GM21528 (cell line): ENCODE results near the gene P4HB.
A peak's percentile ranks its signal among the peaks of the same experiment; 100 is the strongest.

Source experiments
- ATAC-seq: cut with Tn5 transposase; IDR thresholded peaks from one replicate; pipeline ENCODE4 v1.9.1; 2021; ENCODE audit warnings: mild to moderate bottlenecking, moderate library complexity; ENCODE audit not compliant: unreplicated experiment, low FRiP score

The P4HB gene

GRCh38 chr17:81833160-81833920, 27.0 kb downstream of the P4HB start, which contains the start of gene MCRIP1:
MCRIP1 (minus strand) TSS chr17:81833291; CDS start chr17:81824506, 8,785 bp downstream.
- ATAC-seq, result peak; percentile 59

GRCh38 chr17:81832608-81833159, 27.7 kb downstream of the P4HB start:
- ATAC-seq, result peak; percentile 59

GRCh38 chr17:81831957-81832607, 28.3 kb downstream of the P4HB start:
- ATAC-seq, result peak; percentile 19

- no peak for ATAC-seq
Observed at GRCh38 chr17:81831563-81831956, 28.8 kb downstream of the P4HB start.

- ATAC-seq, result no peak
Observed at GRCh38 chr17:81829858-81830257, 30.5 kb downstream of the P4HB start.

GRCh38 chr17:81828656-81829055, 31.7 kb downstream of the P4HB start:
- no peak for ATAC-seq

- no peak for ATAC-seq
Observed at GRCh38 chr17:81825841-81826466, 34.4 kb downstream of the P4HB start.

- ATAC-seq, result no peak
Observed at GRCh38 chr17:81824595-81824994, 35.7 kb downstream of the P4HB start.

GRCh38 chr17:81823820-81824550, 36.4 kb downstream of the P4HB start:
- ATAC-seq, result no peak

- ATAC-seq, result no peak
Observed at GRCh38 chr17:81822996-81823819, 37.1 kb downstream of the P4HB start.

GRCh38 chr17:81822312-81822637, 38.1 kb downstream of the P4HB start:
- no peak for ATAC-seq

GRCh38 chr17:81821603-81822311, 38.6 kb downstream of the P4HB start:
- no peak for ATAC-seq

GRCh38 chr17:81821147-81821546, 39.2 kb downstream of the P4HB start:
- no peak for ATAC-seq

- ATAC-seq, result no peak
Observed at GRCh38 chr17:81819708-81820107, 40.6 kb downstream of the P4HB start.

- no peak for ATAC-seq
Observed at GRCh38 chr17:81817758-81818147, 42.6 kb downstream of the P4HB start.

GRCh38 chr17:81815646-81815986, 44.7 kb downstream of the P4HB start:
- no peak for ATAC-seq

- ATAC-seq, result no peak
Observed at GRCh38 chr17:81814748-81815645, 45.3 kb downstream of the P4HB start.
